ENCODE data around the gene SYT9.
A peak's percentile ranks its signal among the peaks of the same experiment; 100 is the strongest.

Gene SYT9, protein sequence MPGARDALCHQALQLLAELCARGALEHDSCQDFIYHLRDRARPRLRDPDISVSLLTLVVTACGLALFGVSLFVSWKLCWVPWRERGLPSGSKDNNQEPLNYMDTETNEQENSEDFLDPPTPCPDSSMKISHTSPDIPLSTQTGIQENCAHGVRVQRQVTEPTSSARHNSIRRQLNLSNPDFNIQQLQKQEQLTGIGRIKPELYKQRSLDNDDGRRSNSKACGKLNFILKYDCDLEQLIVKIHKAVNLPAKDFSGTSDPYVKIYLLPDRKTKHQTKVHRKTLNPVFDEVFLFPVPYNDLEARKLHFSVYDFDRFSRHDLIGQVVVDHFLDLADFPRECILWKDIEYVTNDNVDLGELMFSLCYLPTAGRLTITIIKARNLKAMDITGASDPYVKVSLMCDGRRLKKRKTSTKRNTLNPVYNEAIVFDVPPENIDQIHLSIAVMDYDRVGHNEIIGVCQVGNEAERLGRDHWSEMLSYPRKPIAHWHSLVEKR

DNA sequence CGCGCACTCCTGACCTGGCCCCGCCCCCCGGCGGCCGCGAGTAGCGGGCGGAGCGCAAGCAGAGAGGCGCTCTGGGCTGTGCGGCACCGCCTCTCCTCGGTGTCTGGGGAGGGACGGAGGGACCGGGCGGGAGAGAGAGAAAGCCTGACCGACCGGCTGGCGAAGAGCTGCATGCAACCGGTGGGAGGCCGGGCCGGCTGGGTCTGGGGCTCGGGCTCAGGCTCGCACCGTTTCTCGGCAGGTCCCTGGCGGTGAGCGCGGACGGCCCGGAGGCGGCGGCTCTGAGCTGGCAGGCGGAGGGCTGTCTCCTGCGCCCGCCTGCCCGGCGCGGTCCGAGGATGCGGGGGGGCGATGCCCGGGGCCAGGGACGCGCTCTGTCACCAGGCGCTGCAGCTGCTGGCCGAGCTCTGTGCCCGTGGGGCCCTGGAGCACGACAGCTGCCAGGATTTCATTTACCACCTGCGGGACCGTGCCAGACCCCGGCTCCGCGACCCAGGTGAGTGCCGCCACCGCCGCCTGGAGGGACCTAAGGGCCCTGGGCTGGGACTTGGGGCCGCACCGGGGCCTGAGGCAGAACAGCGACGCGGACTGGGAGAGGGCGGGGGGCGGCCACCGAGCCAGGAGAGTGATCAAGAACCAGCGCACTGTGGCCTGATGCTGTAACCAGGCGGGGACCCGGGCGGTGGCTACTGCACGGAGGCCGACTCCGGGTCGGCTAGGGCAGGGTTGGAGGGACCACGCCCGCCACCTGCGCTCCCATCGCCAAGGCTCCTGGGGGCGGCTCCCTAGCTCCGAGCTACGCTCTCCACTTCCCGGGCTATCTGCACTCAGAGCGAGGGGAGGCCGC is at the start of gene SYT9:
TSS of gene SYT9 (plus strand) at position 69 of the 847 bp plus-strand sequence. CDS start at position 352, 283 bp downstream.
- FAIRE-seq, result no peak
- DNase-seq (ENCODE audit: extremely low spot score, insufficient read length, low read depth), result peak; percentile 2

DNA sequence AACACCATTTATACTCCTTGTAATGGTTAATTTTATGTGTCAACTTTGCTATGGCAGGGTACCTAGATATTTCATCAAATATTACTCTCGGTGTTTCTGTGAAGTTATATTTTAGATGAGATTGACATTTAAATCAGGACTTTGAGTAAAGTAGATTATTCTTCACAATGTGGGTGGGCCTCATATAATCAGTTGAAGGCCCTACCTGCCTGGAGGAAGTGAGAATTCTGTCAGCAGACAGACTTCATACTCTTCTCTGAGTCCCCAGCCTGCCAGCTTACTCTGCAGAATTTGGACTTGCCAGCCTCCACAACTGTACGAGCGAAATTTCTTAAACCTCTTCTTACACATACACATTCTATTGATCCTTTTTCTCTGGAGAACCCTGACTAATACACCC is 49.3 kb upstream of the SYT9 start:
- DNase-seq (ENCODE audit: extremely low spot score, insufficient read length, low read depth), result no peak
- FAIRE-seq, result no peak

DNA sequence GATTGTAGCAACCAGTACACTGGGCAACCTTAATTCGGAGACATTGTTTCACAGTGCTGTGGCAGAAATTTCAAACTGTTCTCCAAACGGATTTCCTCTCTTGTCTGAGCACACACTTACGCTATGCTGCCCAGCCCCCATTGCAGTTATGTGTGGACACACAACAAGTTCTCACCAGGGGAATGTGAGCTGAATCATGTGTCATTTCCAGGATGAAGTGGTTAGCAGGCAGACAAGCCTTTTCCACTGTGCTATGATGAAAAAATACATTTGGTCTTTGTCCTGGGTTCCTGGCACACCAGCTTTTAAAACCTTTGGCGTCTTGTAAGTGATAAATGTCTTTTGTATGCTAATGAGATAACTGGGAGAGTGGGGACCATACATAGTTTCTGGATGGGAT is 46.9 kb upstream of the SYT9 start:
- DNase-seq (ENCODE audit: extremely low spot score, insufficient read length, low read depth), result no peak
- no peak for FAIRE-seq

DNA sequence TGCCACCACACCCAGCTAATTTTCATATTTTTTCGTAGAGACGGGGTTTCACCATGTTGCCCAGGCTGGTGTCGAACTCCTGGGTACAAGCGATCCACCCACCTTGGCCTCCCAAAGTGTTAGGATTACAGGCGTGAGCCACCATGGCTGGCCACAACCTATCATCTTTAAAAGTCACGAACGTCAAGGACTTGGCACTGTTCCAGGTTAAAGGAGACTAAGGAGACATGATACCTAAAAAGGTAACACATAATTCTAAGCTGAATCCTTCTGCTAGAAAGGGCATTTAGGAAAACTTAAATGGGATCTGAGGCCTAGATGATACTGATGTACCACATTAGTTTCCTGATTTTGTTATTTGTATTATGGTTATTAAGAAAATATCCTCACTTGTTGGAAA is 43.3 kb upstream of the SYT9 start:
- no peak for DNase-seq (ENCODE audit: extremely low spot score, insufficient read length, low read depth)
- FAIRE-seq, result no peak

DNA sequence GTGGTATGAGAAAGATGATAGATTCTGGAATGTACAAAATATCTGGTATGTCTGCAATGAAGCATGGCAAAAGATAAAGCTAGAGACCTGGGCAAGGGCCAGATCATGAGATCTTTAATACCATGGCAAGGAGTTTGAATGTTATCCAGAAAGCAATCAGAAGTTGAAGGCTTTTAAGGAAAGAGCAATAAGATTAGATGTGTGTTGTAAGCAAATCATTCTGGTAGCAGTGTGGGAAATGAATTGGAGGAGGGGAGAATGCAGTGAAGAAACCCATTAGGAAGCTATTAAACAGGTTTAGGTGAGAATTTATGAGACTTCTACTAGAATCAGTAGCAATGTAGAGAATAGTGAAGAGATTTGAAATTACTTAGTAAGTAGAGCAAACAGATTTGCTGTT is 32.2 kb upstream of the SYT9 start:
- FAIRE-seq, result no peak

DNA sequence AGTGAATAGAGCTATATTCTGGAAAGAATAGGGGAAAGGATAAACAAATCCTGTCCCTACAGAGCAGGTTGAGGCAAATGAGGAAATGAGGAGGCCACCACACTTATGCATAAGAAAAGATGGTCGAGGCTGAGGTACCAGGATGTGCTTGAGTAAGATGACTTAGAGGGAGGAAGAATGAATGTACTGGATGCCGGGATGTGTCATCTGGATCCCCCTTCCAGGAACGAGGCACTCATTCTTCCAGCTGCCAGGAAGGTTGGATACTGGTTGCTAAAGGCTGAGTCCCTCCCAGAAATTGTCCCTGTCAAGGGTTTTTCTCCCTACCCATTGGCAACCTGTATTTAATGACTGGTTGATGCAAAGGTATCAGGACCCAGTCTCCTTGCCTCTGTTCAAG is 31.1 kb upstream of the SYT9 start:
- FAIRE-seq (no peak), DNase-seq (ENCODE audit: extremely low spot score, insufficient read length, low read depth) (no peak)

More for the DNA sequence above, 32.2 kb upstream of the SYT9 start:
- DNase-seq (ENCODE audit: extremely low spot score, insufficient read length, low read depth), result no peak

DNA sequence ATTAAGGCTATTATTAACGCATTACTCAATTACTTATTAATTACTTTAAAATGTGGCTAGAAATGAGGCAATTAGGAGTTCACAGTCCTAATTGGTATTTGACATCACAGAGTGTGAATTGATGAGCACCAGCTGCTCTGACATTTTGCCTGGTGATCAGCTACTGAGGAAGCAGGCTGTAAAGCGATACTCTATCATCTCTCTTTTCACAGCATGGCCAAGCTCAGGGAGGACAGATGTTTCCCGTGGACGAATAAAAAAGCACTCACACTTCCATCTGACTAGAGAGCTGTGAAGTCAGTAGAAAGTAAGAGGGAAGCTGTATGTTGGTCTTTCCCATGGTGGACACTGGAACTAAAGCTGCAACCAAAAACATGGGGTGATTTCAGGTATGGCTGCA is 29.1 kb upstream of the SYT9 start:
- no peak for FAIRE-seq
- no peak for DNase-seq (ENCODE audit: extremely low spot score, insufficient read length, low read depth)

DNA sequence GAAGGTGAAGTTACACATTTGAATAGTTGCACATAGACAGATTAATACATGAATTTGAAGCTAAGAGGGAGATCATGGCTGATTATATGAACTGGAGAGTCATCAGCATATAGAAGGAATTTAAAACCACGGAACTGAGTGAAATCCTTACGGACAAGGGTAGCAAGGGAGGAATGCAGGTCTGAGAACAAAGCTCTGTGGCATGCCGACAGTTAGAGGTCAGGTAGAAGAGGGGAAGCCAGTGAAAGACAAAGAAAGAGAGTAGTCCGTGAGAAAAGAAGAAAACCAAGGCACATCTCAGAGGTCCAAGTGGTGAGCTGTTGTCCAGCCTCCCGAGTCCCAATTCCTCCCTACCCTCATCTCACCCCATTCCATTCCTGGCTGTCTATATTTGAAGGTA is 11.8 kb upstream of the SYT9 start:
- no peak for DNase-seq (ENCODE audit: extremely low spot score, insufficient read length, low read depth)
- FAIRE-seq, result no peak

DNA sequence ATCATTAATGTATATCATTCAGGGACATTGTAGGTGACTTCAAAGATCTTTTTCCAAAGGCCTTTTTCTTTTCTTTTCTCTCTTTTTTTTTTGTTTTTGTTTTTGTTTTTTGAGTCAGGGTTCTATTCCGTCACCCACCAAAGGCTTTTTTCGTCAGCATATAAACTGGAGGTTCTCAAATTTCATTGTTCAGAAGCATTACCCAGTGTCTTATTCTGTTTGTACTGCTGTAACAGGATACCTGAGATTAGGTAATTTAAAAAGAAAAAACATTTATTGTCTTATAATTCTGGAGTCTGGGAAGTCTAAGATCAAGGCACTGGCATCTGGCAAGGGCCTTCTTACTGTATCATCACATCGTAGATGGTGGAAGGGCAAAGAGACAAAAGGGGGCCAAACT is 6.4 kb upstream of the SYT9 start:
- no peak for DNase-seq (ENCODE audit: extremely low spot score, insufficient read length, low read depth)
- FAIRE-seq, result no peak

DNA sequence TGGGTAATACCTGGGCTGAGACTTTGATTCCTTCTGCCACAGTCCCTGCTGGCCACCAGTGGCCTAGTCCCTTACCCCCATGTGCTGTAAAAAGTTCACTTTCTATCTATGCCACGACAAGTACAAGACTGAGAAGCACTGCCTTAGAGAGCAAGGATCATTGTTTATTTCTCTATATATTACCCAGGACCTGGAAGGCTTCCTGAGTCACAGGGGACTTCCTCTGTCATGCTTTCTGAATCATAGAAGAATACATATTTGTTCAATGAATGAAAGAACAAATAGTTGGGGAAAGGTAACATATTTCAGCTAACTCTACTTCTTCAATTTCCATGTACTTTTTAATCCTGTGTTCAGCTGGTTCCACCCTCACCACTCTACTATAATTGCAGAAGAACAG is 5.5 kb upstream of the SYT9 start:
- DNase-seq (ENCODE audit: extremely low spot score, insufficient read length, low read depth) (no peak), FAIRE-seq (no peak)

DNA sequence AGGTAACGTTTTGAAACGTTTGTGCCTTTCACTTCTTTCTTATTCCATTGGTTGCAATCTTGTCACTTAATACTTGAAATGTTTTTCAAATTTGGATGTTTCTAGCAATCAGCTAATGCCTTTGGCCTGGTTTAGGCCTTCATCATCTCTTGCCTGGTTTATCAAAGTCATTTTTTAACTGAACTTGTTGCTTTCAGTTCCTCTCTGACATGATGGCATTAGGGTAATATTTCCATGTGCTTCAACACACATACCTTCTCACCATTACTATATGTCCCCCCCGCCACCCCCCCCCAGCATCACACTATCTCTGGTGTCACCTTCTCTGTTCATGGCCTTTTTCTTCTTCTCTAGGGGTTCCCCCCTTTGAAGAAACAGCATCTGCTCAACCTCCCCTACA is 1.5 kb upstream of the SYT9 start:
- no peak for DNase-seq (ENCODE audit: extremely low spot score, insufficient read length, low read depth)
- no peak for FAIRE-seq

DNA sequence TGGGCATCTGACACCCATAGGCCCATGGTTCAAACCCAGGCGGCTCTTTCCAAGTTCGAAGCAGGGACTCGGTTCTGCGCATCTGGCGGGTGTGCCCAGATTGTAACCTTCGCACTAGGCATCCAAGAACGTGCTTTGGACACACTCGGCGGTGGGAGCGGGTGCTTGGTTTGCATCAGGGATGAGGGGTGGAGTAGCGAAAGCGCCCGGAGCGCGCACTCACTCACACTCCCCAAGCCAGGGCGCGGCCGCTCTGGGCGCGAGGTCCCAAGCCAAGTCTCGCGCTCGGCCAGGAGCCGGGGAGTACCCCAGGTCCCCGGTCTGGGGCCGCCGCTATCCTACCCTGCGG is 243 bp upstream of the SYT9 start:
- DNase-seq (ENCODE audit: extremely low spot score, insufficient read length, low read depth), result no peak
- FAIRE-seq, result no peak

DNA sequence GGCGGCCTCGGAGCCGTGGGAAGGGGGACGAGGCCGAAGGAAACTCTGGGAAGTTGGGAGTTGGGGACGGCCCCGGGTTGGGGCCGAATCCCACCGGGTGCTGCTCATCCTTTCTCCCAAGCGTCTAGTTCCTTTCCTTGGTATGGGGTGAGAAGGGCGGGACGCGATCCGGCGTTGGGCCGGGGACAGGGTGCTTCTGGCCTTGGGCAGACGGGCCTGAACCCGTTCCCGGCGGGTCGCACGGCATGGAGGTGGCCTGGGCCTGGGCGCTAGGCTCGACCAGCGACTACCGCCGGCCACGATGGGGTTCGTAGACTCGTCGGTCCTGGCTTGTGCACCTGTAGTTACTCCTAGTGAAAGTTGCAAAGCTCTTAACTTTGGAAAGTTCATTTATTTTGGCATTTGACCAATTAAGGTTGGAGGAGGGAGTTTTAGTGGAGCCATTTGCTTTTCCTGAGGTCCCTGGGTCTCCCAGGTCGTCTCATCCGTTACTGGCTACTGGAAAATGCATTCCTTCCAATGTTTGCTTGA is 1.0 kb downstream of the SYT9 start:
- DNase-seq (ENCODE audit: extremely low spot score, insufficient read length, low read depth) (no peak), FAIRE-seq (no peak)

DNA sequence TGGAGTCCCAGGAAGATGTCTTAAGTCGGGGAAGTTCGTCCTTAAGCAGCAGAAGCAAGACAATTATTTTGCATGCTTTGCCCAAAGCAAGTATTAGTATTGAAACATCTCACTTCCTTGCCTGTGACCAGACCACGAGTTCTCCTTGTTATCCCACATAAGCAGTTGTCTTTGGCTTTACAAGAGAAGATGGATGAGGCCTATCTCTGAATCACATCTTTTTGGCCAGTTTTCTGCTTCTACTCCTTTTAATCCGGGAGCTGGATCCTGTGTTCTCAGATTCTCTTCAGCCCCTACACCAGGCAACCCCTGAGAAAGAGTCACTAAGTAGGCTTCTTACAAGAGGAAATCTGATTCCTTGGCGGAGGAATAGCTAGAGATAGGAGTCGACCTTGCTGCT is 2.1 kb downstream of the SYT9 start:
- no peak for DNase-seq (ENCODE audit: extremely low spot score, insufficient read length, low read depth)
- FAIRE-seq, result no peak

DNA sequence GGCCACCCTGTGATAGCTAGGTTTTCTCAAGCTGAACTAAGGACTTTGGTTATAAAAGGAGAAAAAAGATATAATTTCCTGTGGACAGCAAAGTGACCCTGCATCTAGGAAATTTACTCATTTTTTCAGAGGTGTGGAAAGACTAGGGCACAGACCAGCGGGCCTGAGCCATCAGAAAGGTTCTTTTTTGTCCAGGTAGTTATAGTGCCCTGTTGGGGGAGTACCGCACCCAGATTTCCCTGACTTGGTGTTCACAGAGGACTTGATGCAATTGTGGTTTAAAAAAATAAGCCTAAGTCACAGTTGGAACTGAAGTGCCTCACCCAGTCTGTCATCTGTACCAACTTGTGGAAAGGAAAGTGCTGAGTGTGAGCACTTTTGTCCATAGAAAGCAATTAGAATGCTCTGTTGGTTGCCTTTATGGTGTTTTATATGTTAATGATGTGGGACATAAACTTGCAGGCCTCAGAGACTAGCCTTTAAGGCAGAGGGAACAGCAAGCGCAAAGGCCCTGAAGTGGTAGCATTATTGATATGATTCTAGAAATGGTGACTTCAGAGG is 3.1 kb downstream of the SYT9 start:
- no peak for FAIRE-seq
- no peak for DNase-seq (ENCODE audit: extremely low spot score, insufficient read length, low read depth)

DNA sequence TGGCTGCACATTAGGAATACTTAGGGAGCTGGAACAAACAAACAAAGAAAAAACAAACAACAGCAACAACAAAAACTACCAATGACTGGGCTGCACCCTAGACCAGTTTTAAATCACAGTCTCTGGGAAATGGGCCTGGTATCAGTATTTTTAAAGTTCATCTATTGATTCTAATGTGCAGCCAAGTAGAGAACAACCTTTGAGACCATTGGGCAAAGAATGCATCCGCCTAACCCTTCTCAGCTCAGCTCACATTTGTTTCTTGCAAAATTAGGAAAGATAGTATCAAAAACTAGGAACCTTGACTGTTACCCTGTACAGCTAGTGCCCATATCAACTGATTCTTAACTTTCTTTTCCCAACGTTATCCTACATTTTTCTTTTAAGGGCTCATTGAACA is 5.2 kb downstream of the SYT9 start:
- DNase-seq (ENCODE audit: extremely low spot score, insufficient read length, low read depth), result no peak
- no peak for FAIRE-seq

DNA sequence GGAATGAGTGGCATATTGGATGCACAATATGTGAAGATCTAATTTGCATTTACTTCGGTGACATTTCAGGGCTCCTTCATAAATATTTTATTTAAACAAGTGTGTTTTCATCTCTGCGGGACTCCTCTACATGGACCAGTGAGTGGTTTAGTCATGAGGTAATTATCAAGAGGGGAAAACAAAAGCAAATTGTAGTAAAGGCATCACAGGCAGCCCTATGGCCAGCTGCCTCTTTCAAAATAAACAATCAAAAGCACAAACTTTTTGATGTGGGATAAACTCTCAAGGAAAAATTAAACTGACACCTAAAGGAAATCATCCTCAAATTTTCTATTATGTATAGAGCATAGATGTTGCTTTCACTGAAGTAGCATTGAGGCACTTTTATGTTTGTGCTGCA is 6.0 kb downstream of the SYT9 start:
- DNase-seq (ENCODE audit: extremely low spot score, insufficient read length, low read depth) (no peak), FAIRE-seq (no peak)

DNA sequence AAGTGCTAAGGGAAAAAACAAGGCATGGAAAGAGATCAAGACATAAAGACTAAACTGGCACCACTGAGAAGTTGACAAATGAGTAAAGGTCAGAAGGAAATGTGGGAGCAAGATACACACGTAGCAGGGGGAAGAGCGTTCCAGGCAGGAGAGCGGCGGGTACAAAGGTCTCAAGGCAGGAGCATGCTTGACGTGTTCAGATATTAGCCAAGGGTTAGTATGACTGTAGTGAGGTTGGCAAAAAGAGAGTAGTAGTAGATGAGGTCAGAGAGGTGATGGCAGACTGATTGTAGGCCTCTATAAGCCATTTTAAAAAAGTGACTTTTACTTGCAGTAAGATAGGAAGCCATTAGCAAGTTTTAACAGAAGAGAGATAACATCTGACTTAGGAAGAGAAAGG is 9.9 kb downstream of the SYT9 start:
- DNase-seq (ENCODE audit: extremely low spot score, insufficient read length, low read depth), result no peak
- FAIRE-seq, result no peak

DNA sequence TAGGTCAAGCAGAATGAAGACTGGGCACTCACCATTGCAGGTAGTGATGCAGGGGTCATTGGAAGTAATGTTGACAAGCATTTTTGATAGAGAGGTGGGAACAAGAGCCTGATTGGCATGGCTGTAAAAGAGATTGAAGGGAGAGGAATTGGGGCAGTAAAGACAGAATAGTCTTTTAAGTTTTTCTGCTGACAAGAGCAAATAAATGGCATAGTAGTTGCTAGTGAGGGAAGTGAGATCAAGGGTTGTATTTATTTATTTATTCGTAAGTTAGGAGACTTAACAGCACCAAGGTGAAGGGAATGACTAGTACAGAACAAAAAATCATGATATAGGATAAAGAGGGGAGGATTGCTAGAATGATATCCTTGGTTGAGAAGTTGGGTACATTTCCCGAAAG is 11.0 kb downstream of the SYT9 start:
- DNase-seq (ENCODE audit: extremely low spot score, insufficient read length, low read depth) (no peak), FAIRE-seq (no peak)

DNA sequence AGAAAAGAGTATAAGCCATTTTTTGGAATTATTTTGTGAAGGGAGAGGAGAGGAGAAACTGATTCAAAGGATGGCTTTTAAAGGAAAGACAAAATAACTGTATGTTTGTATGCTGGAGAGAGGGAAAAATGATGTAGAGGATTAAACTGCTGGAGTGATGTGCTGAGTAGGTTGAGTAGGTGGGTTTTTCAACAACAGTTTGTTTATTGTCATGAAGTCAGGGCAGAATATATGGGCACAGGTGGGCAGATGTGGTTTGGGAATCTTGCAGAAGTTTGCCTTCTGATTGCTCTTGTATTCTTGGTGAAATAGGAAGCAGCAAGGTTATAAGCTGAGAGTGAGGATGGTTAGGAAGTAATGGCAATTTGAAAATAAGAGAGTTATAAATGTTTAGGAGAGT is 12.1 kb downstream of the SYT9 start:
- FAIRE-seq, result no peak
- no peak for DNase-seq (ENCODE audit: extremely low spot score, insufficient read length, low read depth)

DNA sequence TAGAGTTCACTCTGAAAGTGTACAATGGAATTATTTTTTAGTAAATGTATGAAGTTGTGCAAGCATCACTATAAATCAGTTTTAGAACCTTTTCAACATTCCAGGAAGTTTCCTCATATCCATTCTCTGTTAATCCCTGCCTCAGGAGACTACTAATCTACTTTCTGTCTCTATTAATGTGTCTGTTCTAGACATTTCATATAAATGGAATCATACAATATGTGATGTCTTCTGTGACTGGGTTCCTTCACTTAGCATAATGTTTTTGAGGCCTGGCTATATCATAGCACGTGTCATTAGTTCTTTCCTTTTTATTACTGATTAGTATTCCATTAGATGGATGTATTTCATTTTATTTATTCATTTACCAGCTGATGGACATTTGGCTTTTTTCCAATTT is 17.1 kb downstream of the SYT9 start:
- FAIRE-seq, result no peak
- DNase-seq (ENCODE audit: extremely low spot score, insufficient read length, low read depth), result no peak
